HK-2 (cell line): ENCODE data around the gene KCNQ1.

Experiments used
- DNase-seq: peaks from one replicate; pipeline ENCODE4 v3.0.0-alpha.2; 2018; ENCODE audit not compliant: unreplicated experiment

Gene KCNQ1

DNA sequence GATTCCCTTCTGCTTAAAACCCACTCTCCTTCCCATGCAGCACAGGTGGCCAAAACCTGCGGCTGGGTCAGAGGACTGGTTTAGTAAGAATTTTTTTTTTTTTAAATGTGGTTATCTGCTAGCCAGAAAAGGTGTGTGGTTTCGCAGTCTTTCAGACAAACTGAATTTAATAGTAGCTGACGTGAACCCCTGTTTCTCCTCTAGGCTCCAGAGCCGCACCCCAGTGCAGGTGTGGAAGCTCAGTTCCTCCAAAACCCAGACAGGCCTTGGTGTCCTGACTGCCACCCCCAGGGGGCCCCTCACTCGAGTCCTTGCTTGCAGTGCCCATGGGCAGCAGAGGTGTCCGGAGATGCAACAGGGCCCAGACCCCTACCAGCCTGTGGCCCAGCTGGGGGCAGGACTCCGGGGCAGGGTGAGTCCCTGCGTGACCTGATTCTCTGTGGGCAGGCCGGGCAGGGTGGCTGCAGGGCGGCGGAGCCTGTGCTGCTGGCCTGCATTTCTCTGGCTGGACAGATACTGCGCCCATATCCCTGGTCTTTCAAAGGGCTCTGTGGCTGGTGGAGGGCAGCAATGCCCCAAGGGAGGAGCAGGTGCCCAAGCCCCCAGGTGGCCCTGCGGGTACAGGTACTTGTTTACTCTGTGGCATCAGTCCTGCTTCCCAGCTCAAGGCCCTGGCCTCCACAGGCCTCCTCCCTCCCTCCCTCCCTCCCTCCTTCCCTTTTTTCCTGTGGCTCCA, 15.2 kb downstream of the KCNQ1 start:
- no peak for DNase-seq

GRCh38 chr11:2460540-2461252, 15.9 kb downstream of the KCNQ1 start:
- no peak for DNase-seq

- DNase-seq, result no peak
Observed at GRCh38 chr11:2461253-2461955, 16.6 kb downstream of the KCNQ1 start.

DNA sequence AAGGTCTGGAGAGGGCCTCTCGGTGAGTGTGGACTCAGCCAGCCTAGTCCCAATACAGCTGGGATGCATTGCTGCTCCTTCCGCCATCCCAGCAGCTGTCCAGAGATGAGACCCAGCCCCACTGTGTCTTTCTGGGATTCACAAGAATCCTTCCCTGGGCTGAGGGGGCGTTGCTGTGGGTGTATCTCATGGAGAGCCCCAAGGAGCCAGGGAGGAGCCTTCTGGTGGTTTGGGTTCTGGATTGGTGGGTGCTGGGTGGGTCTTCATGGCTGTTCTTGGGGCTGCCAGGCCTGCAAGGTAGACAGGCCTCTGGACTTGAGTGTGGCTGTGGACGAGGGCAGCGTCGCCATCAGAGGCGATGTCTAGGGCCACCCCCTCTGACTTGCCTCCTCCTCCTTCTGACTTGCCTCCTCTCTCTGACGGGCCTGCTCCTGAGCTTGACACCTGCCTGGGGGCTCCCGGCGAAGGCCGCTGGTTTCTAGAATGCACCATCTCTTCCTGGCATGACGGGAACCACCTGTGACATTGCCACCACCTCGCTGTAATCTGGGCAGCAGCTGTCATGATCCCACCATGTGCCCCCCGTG, 17.2 kb downstream of the KCNQ1 start:
- DNase-seq, result no peak

DNA sequence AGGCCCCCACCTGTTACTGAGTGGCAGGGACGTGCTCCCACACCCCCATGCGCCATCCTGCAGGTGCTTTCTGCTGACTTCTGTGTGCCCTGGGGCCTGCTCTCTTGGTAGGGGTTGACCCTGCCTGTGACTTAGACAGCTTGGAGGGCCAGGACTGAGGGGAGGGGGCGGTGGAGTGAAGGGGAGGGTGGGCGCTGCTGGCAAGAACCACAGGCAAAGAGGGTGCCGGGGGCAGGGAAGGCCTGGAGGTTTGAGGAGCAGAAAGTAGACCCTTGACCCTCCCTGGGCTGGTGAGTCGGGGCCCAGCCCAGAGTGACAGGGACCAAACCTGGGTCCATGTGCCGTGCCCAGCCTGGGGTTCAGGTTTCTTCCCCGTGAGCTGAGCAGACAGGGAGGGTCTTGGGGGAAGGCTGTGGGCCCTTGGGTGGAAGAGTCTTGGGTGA, 17.8 kb downstream of the KCNQ1 start:
- no peak for DNase-seq

- no peak for DNase-seq
Observed at GRCh38 chr11:2462986-2463765, 18.4 kb downstream of the KCNQ1 start.

DNA sequence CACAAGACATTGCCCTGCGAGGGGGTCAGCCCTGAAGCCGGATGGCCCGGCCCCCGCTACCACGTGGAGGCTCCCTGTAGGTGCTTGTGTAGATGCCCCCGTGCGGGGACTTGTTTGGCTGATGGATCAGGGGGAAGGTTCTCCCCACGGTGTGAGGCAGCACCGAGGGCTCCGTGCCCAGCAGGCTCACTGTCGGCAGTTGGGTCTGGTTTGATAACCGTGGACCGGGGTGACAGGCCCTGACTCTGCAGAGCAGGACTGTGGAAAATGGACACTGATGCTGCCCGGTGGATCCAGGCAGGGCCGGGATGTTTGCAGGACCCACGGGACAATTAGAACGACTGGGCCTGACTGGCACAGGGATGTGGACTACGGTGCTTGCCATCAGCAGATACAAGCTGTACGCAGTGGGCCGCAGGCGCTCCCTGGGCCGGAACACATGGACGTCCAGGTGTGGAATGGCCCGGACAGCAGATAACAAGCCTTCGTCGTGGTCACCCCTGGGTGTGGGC, 19.0 kb downstream of the KCNQ1 start:
- no peak for DNase-seq

GRCh38 chr11:2464451-2465165, 19.8 kb downstream of the KCNQ1 start:
- no peak for DNase-seq

DNA sequence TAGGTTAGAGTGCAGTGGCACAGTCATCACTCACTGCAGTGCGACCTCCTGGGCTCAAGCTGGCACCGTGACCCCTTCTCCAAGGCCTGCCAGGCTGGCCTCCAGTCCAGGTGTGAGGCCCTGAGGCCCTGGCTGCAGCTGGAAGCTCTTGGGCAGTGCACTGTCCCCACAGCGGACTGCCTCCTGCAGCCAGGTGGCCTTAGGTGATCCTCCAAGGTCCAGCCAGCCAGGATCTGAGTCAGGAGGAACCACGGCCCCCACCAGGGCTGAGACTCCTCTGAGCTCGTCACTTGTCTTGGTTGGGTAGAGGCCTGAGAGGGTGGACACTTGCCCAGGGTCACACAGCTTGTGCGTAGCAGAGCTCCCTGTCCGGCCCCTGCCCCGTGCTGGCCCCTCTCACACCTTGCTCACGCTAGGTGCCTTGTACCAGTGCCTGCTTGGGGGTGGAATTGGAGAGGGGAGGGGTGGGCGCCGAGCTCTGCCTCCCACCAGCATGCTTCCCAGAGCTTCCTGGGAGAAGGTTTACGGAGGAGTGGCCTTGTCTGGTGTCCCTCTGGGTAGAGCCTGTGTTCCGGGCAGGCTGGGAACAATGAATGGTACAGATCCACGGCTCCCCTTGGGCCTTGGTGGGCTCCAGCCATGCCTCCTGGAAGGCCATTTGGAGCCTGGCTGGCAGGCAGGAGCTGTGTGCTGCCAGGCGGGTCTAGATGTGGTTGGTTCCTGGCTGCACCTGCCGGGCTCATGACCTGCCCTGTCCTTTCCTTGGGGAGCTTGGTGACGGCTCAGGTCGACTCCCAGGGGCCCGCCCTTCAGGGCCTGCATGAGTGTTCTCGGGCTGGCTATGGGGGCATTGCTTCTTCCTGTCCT, 20.6 kb downstream of the KCNQ1 start:
- DNase-seq, result no peak

GRCh38 chr11:2466069-2466801, 21.4 kb downstream of the KCNQ1 start:
- DNase-seq, result no peak

DNA sequence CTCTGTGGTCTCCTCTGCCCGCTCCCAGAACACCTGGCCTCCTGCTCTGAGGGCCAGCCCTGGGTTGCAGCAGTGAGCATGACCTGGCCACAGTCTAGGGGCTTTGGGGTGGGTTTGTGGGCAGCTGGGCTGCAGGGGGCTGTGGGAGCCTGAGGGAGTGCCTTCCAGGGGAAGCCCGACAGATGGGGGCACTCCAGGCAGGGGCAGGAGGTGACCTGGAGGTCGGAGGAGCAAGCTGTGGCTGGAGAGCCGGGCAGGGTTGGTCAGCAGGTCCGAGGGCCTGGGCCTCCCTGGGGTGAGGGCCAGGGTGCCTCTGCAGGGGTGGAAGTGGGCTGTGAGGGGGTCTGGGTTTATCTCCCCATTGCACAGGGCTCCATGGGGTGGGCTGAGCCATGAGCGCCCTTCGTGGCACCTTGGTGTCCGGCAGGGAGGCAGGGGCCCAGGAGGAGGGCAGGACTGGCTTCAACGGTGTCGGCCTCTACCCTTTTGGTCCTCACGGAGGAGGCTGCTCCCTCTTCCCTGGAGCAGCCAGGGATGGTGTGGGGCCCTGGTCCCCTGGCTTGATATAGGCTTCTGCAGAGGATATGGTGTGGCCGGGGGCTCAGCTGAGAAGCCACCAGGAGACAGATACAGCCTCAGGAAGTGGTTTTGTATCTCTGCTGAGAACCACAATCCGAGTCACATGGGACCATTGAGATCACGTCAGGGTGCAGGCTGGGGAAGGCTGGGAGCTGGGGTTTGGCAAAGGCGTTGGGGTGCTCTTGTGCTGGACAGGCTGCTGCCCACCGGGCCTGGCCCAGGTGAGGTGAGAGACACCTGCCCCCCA, 22.3 kb downstream of the KCNQ1 start:
- DNase-seq, result no peak

DNA sequence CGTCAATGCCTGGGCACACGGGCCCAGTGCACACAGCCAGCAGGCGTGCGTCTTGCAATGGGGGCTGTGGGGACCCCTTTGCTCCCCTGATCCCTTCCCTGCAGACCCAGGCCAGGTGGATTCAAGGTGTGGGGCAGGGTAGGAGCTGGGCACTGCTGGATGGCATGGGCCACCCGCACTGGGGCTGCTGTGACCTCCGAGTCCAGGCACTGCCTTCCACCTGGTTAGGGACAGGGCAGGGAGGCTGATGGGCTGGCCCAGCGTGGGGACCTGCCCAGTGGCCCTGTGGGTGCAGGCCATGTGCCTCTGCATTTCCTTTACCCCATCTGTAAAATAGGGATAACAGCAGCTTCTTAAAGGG, 22.9 kb downstream of the KCNQ1 start:
- DNase-seq, result no peak

DNA sequence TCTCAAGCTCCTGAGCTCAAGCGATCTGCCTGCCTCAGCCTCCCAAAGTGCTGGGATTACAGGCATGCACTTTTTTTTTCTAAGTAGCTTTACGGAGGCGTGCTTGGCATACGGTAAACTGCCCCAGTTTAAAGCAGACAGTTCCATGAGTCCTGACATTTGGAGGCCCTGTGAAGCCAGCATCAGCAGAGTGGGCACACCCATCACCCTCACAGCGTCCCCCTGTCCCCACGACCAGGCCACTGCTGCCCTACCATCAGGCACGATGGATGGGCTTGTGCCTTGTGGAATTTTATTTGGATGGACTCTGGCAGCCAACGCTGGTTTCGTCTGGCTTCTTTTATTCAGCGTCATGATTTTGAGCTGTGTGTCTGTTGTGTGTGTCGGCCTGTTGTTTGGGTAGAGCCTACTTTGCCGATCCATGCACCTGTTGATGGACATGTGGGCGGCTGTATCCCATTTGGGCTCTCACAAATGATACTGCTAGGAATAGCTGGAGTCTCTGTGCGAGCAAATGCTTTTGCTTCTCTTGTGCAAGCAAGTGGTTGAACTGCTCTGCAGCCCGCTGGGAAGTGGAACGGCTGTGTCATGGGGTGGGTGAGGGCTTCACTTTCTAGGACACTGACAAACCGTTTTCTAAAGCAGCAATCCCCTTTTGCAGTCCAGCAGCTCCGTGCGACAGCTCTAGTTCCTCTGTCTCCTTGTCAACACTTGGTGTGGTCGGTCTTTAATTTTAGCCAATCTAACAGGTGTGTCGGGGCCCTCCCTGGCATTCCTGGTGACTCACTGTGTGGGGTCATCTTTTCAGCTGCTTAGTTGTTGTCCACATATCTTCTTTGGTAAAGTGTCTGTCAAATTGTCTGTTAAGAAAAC, 23.8 kb downstream of the KCNQ1 start:
- no peak for DNase-seq

DNA sequence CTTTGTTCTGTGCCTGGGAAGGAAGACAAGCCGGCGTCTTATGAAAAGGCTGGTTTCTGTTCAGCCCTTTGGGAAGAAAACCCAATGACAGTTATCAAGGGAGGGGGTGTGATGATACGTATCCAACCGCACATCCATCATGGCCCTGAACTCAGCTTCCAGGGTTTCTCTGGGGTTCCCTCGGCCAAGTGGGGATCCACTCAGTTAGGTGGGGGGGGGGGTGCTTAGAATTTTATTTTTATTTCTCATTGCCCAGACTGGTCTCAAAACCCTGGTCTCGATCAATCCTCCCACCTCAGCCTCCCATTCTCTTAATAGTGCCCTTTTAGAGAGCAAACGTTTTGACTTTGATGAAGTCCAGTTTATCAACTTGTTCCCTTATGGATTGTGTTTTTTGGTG, 25.7 kb downstream of the KCNQ1 start:
- DNase-seq, result no peak

DNA sequence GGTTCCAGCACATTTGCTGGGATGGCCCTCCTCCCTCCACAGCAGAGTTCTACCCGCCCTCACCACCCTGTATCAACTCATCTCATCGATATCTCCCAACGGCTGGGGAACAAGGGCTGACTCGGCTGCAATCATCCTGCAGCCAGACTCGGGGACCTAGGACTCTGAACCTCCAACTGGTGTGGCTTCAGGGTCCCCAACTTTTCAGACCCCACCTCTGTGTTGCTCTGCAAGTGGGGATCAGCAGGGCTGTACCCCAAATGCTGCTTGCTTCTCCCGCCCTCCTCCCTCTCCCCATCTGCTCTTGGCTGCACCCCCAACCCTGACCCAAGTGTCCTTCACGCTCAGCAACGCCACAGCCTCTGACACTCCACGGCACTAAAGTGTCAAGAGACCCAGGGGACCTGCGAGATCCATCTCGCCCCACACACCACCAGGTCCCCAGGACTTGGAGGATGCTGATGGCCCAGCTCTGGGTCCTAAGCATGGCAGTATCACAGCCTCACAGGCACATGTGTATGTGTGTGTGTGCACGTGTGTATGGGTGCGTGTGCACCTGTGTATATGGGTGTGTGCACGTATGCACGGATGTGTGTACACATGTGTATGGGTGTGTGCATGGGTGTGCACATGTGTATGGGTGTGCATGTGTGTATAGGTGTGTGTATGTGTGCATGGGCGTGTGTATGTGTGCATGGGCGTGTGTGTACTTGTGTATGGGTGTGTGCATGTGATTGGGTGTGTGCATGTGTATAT, 26.4 kb downstream of the KCNQ1 start:
- DNase-seq, result no peak

DNA sequence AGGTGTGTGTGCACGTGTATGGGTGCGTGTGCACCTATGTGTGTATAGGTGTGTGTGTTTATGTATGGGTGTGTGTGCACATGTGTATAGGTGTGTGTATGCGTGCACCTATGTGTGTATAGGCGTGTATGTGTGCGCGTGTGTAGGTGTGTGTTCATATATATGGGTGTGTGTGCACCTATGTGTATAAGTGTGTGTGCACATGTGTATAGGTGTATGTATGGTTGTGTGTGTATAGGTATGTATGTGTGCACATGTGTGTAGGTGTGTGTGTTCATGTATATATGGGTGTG, 26.9 kb downstream of the KCNQ1 start:
- DNase-seq, result no peak
